ENCODE measurements around the gene GRXCR2. TPM values are rescaled to one million over a fixed set of nuclear protein-coding genes. Genes with fewer than 3 reads are reported as not detected.
A peak's percentile ranks its signal among the peaks of the same experiment; 100 is the strongest.

GRXCR2 gene
- total and polyA plus RNA-seq, 2 experiments from 2014 or later, result not detected

DNA sequence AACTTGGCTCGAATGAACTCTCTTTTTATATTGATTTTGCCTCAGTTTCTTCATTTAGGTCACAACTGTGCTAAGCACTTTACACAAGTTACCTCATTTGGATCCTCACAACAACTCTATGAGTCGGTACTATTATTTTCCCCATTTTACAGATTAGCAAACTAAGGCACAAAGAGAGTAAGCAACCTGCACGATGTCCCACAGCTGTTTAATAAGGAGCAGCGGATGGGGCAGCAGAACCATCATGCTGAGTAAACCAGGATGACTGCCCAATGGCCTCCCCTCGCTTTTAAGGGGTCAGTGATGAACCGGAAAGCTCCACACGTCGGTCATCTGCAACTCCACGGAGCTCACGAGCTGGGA, 38.3 kb downstream of the GRXCR2 start:
- peak overlapping the region; percentile 82 for H3K9ac ChIP-seq
- 20% methylated on average over 10 of the region's 10 CpGs for WGBS, 2 experiments (ENCODE audit: low coverage in 1 of 2, low lambda C conversion rate in 2 of 2, missing lambda C conversion rate in 2 of 2)

GRCh38 chr5:145833631-145834200, 39.1 kb downstream of the GRXCR2 start:
- no peak overlapping the region for H3K4me2 ChIP-seq (ENCODE audit: unreplicated experiment)
- WGBS, 2 experiments (ENCODE audit: low coverage in 1 of 2, low lambda C conversion rate in 2 of 2, missing lambda C conversion rate in 2 of 2), result 76 to 78% methylated on average over 10 of the region's 10 CpGs

More for the DNA sequence above, 38.3 kb downstream of the GRXCR2 start:
- Histone ChIP-seq H3K27me3 (replicated peaks; ENCODE audit: insufficient read depth) (no peaks in the 10 kb centered on the region), H2AFZ (peak overlapping the region; percentile 94), H3K79me2 (ENCODE audit: insufficient read depth) (no peaks in the 10 kb centered on the region), H3K27ac (no peak overlapping the region), H3K9me3 (ENCODE audit: low read depth) (no peaks in the 10 kb centered on the region), H3K4me3 (peak overlapping the region; percentile 82), H3K4me1 (ENCODE audit: insufficient read depth) (peaks cover 5% of the 10 kb centered on the region; the same call in 1 of the 2 replicates), H3K4me2 (ENCODE audit: unreplicated experiment) (peak overlapping the region; percentile 80), H3K9me2 (ENCODE audit: insufficient read depth) (no peaks in the 10 kb centered on the region), H3K36me3 (ENCODE audit: low read depth) (no peaks in the 10 kb centered on the region), H3F3A (ENCODE audit: insufficient read depth) (peaks cover 10% of the 10 kb centered on the region), H4K20me1 (ENCODE audit: insufficient read depth) (no peaks in the 10 kb centered on the region; the same call in 1 of the 2 replicates)
- TF ChIP-seq EZH2phosphoT487 (IDR thresholded peaks at IDR 0.05; ENCODE audit: insufficient read depth, low read depth), result no peak
- no peak for TF ChIP-seq EZH2 (IDR thresholded peaks at IDR 0.05; ENCODE audit: insufficient read depth, poor library complexity, severe bottlenecking)
- in situ Hi-C loops (cut with MboI), result no loop called here
- DNase-seq, result no peak

DNA sequence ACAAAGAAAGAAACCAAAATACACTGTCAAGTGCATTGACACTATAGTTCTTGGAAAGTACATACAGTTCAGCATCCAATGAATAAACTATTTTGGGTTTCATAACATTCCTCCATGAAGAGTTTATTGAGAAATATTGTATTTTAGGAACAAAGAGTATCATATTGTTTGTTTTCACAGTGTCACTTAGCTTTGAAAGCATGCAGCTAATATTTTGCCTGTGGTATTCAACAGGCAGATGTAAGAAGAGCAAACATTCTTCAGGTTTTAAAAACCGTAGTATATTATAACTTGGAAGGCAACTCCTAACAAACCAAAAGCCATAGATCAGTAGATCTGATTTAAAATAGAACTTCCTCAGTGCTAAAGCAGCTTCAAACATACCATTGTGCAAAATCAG, 42.2 kb downstream of the GRXCR2 start:
- Histone ChIP-seq H3K9me3 (ENCODE audit: low read depth) (no peaks in the 10 kb centered on the region), H3K4me3 (no peak overlapping the region), H3K4me1 (ENCODE audit: insufficient read depth) (peaks cover 5% of the 10 kb centered on the region; the same call in 1 of the 2 replicates), H3K36me3 (ENCODE audit: low read depth) (no peaks in the 10 kb centered on the region), H4K20me1 (ENCODE audit: insufficient read depth) (no peaks in the 10 kb centered on the region; the same call in 1 of the 2 replicates), H3K4me2 (ENCODE audit: unreplicated experiment) (no peak overlapping the region), H3K27ac (no peak overlapping the region), H3K27me3 (replicated peaks; ENCODE audit: insufficient read depth) (no peaks in the 10 kb centered on the region), H2AFZ (no peak overlapping the region), H3K9ac (no peak overlapping the region), H3K79me2 (ENCODE audit: insufficient read depth) (no peaks in the 10 kb centered on the region), H3K9me2 (ENCODE audit: insufficient read depth) (no peaks in the 10 kb centered on the region), H3F3A (ENCODE audit: insufficient read depth) (peaks cover 10% of the 10 kb centered on the region)
- DNase-seq, result peak; percentile 27
- TF ChIP-seq EZH2 (IDR thresholded peaks at IDR 0.05; ENCODE audit: insufficient read depth, poor library complexity, severe bottlenecking), result no peak
- no peak for TF ChIP-seq EZH2phosphoT487 (IDR thresholded peaks at IDR 0.05; ENCODE audit: insufficient read depth, low read depth)
- 19 to 26% methylated on average over 1 of the region's 1 CpG for WGBS, 2 experiments (ENCODE audit: low coverage in 1 of 2, low lambda C conversion rate in 2 of 2, missing lambda C conversion rate in 2 of 2)
- in situ Hi-C loops (cut with MboI), result no loop called here

More at GRCh38 chr5:145833631-145834200, 39.1 kb downstream of the GRXCR2 start:
- Histone ChIP-seq H3K27me3 (replicated peaks; ENCODE audit: insufficient read depth) (no peaks in the 10 kb centered on the region), H3F3A (ENCODE audit: insufficient read depth) (peaks cover 10% of the 10 kb centered on the region), H3K4me3 (no peak overlapping the region), H3K9me3 (ENCODE audit: low read depth) (no peaks in the 10 kb centered on the region), H3K27ac (no peak overlapping the region), H3K36me3 (ENCODE audit: low read depth) (no peaks in the 10 kb centered on the region), H2AFZ (no peak overlapping the region), H4K20me1 (ENCODE audit: insufficient read depth) (no peaks in the 10 kb centered on the region; the same call in 1 of the 2 replicates), H3K79me2 (ENCODE audit: insufficient read depth) (no peaks in the 10 kb centered on the region), H3K4me1 (ENCODE audit: insufficient read depth) (peaks cover 5% of the 10 kb centered on the region; the same call in 1 of the 2 replicates), H3K9ac (no peak overlapping the region), H3K9me2 (ENCODE audit: insufficient read depth) (no peaks in the 10 kb centered on the region)
- DNase-seq, result no peak
- TF ChIP-seq EZH2phosphoT487 (IDR thresholded peaks at IDR 0.05; ENCODE audit: insufficient read depth, low read depth) (no peak), EZH2 (IDR thresholded peaks at IDR 0.05; ENCODE audit: insufficient read depth, poor library complexity, severe bottlenecking) (no peak)
- in situ Hi-C loops (cut with MboI), result no loop called here

GRCh38 chr5:145829708-145830361, 43.0 kb downstream of the GRXCR2 start:
- TF ChIP-seq EZH2phosphoT487 (IDR thresholded peaks at IDR 0.05; ENCODE audit: insufficient read depth, low read depth) (no peak), EZH2 (IDR thresholded peaks at IDR 0.05; ENCODE audit: insufficient read depth, poor library complexity, severe bottlenecking) (no peak)
- no peak for DNase-seq
- no peaks in the 10 kb centered on the region for H3K27me3 ChIP-seq (replicated peaks; ENCODE audit: insufficient read depth)
- no peak overlapping the region for H3K9ac ChIP-seq
- H3K36me3 ChIP-seq (ENCODE audit: low read depth), result no peaks in the 10 kb centered on the region
- H3K4me1 ChIP-seq (ENCODE audit: insufficient read depth), result peaks cover 5% of the 10 kb centered on the region; the same call in 1 of the 2 replicates
- H3K79me2 ChIP-seq (ENCODE audit: insufficient read depth), result no peaks in the 10 kb centered on the region
- H3K9me3 ChIP-seq (ENCODE audit: low read depth), result no peaks in the 10 kb centered on the region
- H4K20me1 ChIP-seq (ENCODE audit: insufficient read depth), result no peaks in the 10 kb centered on the region; the same call in 1 of the 2 replicates
- peaks cover 10% of the 10 kb centered on the region for H3F3A ChIP-seq (ENCODE audit: insufficient read depth)
- in situ Hi-C loops (cut with MboI), result no loop called here
- no peak overlapping the region for H3K4me3 ChIP-seq
- H3K4me2 ChIP-seq (ENCODE audit: unreplicated experiment), result no peak overlapping the region
- H3K9me2 ChIP-seq (ENCODE audit: insufficient read depth), result no peaks in the 10 kb centered on the region
- H3K27ac ChIP-seq, result no peak overlapping the region
- no peak overlapping the region for H2AFZ ChIP-seq
